Measurements from ENCODE around the gene SLC9A7. TPM values are rescaled to one million over a fixed set of nuclear protein-coding genes. Genes with fewer than 3 reads are reported as not detected.

The SLC9A7 gene
- total RNA-seq, 4 donors from 2014 or later: 0.63 to 9.0 (median 2.7) TPM

- no peak for TF ChIP-seq CTCF (IDR thresholded peaks at IDR 0.05)
- no peak for ATAC-seq (ENCODE audit: low FRiP score)
- DNase-seq (ENCODE audit: low spot score): no peak
Measured at GRCh38 chrX:46559062-46559461, 199.9 kb downstream of the SLC9A7 start.

- no peak for TF ChIP-seq CTCF (IDR thresholded peaks at IDR 0.05)
- DNase-seq (ENCODE audit: low spot score): no peak
Measured at GRCh38 chrX:46554942-46555341, 204.0 kb downstream of the SLC9A7 start.

GRCh38 chrX:46553935-46554334 is 205.0 kb downstream of the SLC9A7 start:
- ATAC-seq (ENCODE audit: low FRiP score) (no peak), DNase-seq (ENCODE audit: low spot score) (no peak)

More at GRCh38 chrX:46554942-46555341, 204.0 kb downstream of the SLC9A7 start:
- no peak for ATAC-seq (ENCODE audit: low FRiP score)

GRCh38 chrX:46551494-46552128 is 207.3 kb downstream of the SLC9A7 start:
- no peak for ATAC-seq (ENCODE audit: low FRiP score)
- DNase-seq (ENCODE audit: low spot score): no peak
- TF ChIP-seq CTCF (IDR thresholded peaks at IDR 0.05): no peak

More at GRCh38 chrX:46553935-46554334, 205.0 kb downstream of the SLC9A7 start:
- TF ChIP-seq CTCF (IDR thresholded peaks at IDR 0.05): no peak

- TF ChIP-seq CTCF (IDR thresholded peaks at IDR 0.05): no peak
- DNase-seq (ENCODE audit: low spot score) (no peak), ATAC-seq (ENCODE audit: low FRiP score) (no peak)
Measured at GRCh38 chrX:46549914-46550313, 209.0 kb downstream of the SLC9A7 start.

Small RNAs within 50 kb of the gene (small RNA-seq; reads per million reads assigned to genes)
- gene RF00017: not detected

Other genes with a start within 250 kb of the SLC9A7 start
- 1 to 10 TPM; 1.9 to 5.2 (median 2.5) TPM for gene ZNF674, start 213.7 kb downstream of the SLC9A7 start, total RNA-seq
- 10 to 100 TPM; 12.5 to 48.7 (median 24.0) TPM for gene CHST7, start 185.4 kb downstream of the SLC9A7 start, total RNA-seq
- 10 to 100 TPM; 12.1 to 20.9 (median 14.7) TPM for gene RP2, start 77.9 kb upstream of the SLC9A7 start, total RNA-seq
- gene JADE3, start 153.3 kb upstream of the SLC9A7 start, total RNA-seq: 1 to 10 TPM; 3.9 to 6.6 (median 5.4) TPM

All from omental fat pad (tissue), 4 donors.